Trophoblast cell (in vitro differentiated cells and primary cell): ENCODE data around the gene GRIK4.
A peak's percentile ranks its signal among the peaks of the same experiment; 100 is the strongest.

ENCODE experiments used
- DNase-seq, 2 donors: peaks; one replicate each; pipeline ENCODE4 v3.0.0-alpha.2; 2016
- H2AFZ ChIP-seq: 2 replicates; pipeline ENCODE4 v1.6.1; 2013; ENCODE audit warnings: low read length, moderate library complexity, mild to moderate bottlenecking; ENCODE audit not compliant: insufficient read depth, poor library complexity
- H2AK5ac ChIP-seq: 2 replicates; pipeline ENCODE4 v1.6.1; 2013; ENCODE audit warnings: mild to moderate bottlenecking, low read length
- H2BK120ac ChIP-seq: 2 replicates; pipeline ENCODE4 v1.6.1; 2013; ENCODE audit warnings: low read length, mild to moderate bottlenecking, moderate library complexity; ENCODE audit not compliant: insufficient read depth, poor library complexity
- H2BK12ac ChIP-seq: 2 replicates; pipeline ENCODE4 v1.6.1; 2013; ENCODE audit warnings: mild to moderate bottlenecking, low read length, moderate library complexity
- H2BK5ac ChIP-seq: 2 replicates; pipeline ENCODE4 v1.6.1; 2013; ENCODE audit warnings: low read length, low read depth, moderate library complexity, mild to moderate bottlenecking; ENCODE audit not compliant: poor library complexity
- H3K14ac ChIP-seq: 2 replicates; pipeline ENCODE4 v1.6.1; 2013; ENCODE audit warnings: mild to moderate bottlenecking, low read length
- H3K18ac ChIP-seq: 2 replicates; pipeline ENCODE4 v1.6.1; 2013; ENCODE audit warnings: mild to moderate bottlenecking, low read length
- H3K23ac ChIP-seq: 2 replicates; pipeline ENCODE4 v1.6.1; 2013; ENCODE audit warnings: low read length
- H3K27ac ChIP-seq: 2 replicates; pipeline ENCODE4 v1.5.1; 2013; ENCODE audit warnings: low read depth, mild to moderate bottlenecking, inconsistent platforms, low read length, moderate library complexity
- H3K27me3 ChIP-seq: 2 replicates; pipeline ENCODE4 v1.6.1; 2013; ENCODE audit warnings: inconsistent platforms, mild to moderate bottlenecking, low read length, moderate library complexity; ENCODE audit not compliant: insufficient read depth
- H3K36me3 ChIP-seq, 2 experiments: 1 replicate in 1 of 2; 2 replicates in 1 of 2; pipeline ENCODE4 v1.6.1; 2013; ENCODE audit warnings: low read length in 2 of 2, mild to moderate bottlenecking in 2 of 2, moderate library complexity in 1 of 2; ENCODE audit not compliant: insufficient read depth in 2 of 2, control insufficient read depth in 1 of 2
- H3K4ac ChIP-seq: 2 replicates; pipeline ENCODE4 v1.6.1; 2013; ENCODE audit warnings: low read depth, mild to moderate bottlenecking, low read length, moderate library complexity
- H3K4me1 ChIP-seq, 2 experiments: 1 replicate in 1 of 2; 2 replicates in 1 of 2; pipeline ENCODE4 v1.6.1; 2013; ENCODE audit warnings: low read length in 2 of 2, mild to moderate bottlenecking in 2 of 2, moderate library complexity in 1 of 2; ENCODE audit not compliant: insufficient read depth in 2 of 2, control insufficient read depth in 1 of 2
- H3K4me2 ChIP-seq: 2 replicates; pipeline ENCODE4 v1.6.1; 2013; ENCODE audit warnings: inconsistent platforms, mild to moderate bottlenecking, low read length, moderate library complexity
- H3K4me3 ChIP-seq: 2 replicates; pipeline ENCODE4 v1.5.1; 2013; ENCODE audit warnings: mild to moderate bottlenecking, low read depth, low read length, inconsistent platforms
- H3K79me1 ChIP-seq: one replicate; pipeline ENCODE4 v1.6.1; 2013; ENCODE audit warnings: low read length
- H3K79me2 ChIP-seq: 2 replicates; pipeline ENCODE4 v1.6.1; 2013; ENCODE audit warnings: low read length, mild to moderate bottlenecking; ENCODE audit not compliant: control insufficient read depth, insufficient read depth, poor library complexity
- H3K9ac ChIP-seq: 2 replicates; pipeline ENCODE4 v1.6.1; 2013; ENCODE audit warnings: mild to moderate bottlenecking, low read length
- H3K9me3 ChIP-seq: 2 replicates; pipeline ENCODE4 v1.6.1; 2013; ENCODE audit warnings: low read depth, mild to moderate bottlenecking, control low read depth, inconsistent platforms, low read length; ENCODE audit not compliant: insufficient read depth
- H4K12ac ChIP-seq: 2 replicates; pipeline ENCODE4 v1.6.1; 2013; ENCODE audit warnings: low read depth, mild to moderate bottlenecking, low read length, moderate library complexity
- H4K8ac ChIP-seq: 2 replicates; pipeline ENCODE4 v1.6.1; 2013; ENCODE audit warnings: low read depth, mild to moderate bottlenecking, low read length, moderate library complexity
- H4K91ac ChIP-seq: one replicate; pipeline ENCODE4 v1.6.1; 2013; ENCODE audit warnings: low read depth, mild to moderate bottlenecking, low read length, moderate library complexity
- WGBS: extraction: QIAGEN DNeasy Blood & Tissue Kit; methylation state at CpG from one replicate; pipeline ENCODE4 v1.1.7; 2013; ENCODE audit warnings: missing lambda C conversion rate; ENCODE audit not compliant: insufficient read length, insufficient coverage; ENCODE audit errors: extremely low coverage; 5-methylcytosine and 5-hydroxymethylcytosine counted together

The GRIK4 gene

DNA sequence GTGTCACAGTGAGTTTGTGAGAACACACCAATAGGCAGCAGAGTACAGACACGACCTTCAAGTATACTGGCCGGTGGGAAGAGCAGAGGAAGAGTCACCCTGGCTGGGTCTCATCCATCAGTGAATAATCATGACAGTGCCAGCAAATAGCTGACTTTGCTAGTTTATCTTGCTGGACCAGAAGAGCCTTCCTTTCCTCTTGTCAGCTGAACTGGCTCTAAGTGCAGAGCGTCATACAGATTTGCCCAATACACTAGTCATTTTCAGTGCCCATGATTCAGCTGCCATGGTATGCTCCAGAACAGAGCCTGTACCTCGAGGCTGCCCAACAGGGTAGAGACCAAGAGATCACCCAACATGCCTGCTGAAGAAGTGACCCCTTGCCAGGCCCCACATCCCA lies 429.5 kb downstream of the GRIK4 start:
- H4K12ac ChIP-seq = no peak overlapping the region
- H2BK120ac ChIP-seq = no peak overlapping the region
- H2BK5ac ChIP-seq = no peak overlapping the region
- no peak overlapping the region for H3K18ac ChIP-seq
- no peaks in the 10 kb centered on the region for H3K36me3 ChIP-seq
- peaks cover 2% of the 10 kb centered on the region for H3K9me3 ChIP-seq
- H2BK12ac ChIP-seq = no peak overlapping the region
- no peak overlapping the region for H3K4ac ChIP-seq
- no peak for DNase-seq
- H3K4me1 ChIP-seq = no peaks in the 10 kb centered on the region
- no peak overlapping the region for H2AK5ac ChIP-seq
- H4K91ac ChIP-seq = no peak overlapping the region
- H3K27ac ChIP-seq = no peak overlapping the region
- H3K23ac ChIP-seq = no peak overlapping the region
- H3K14ac ChIP-seq = no peak overlapping the region
- no peak overlapping the region for H4K8ac ChIP-seq
- no peak overlapping the region for H2AFZ ChIP-seq
- no peak overlapping the region for H3K9ac ChIP-seq
- H3K79me1 ChIP-seq = no peaks in the 10 kb centered on the region
- WGBS = no CpG with 5 or more reads among the region's 4 CpGs
- no peaks in the 10 kb centered on the region for H3K79me2 ChIP-seq
- H3K4me3 ChIP-seq = no peak overlapping the region
- no peaks in the 10 kb centered on the region for H3K27me3 ChIP-seq
- H3K4me2 ChIP-seq = no peak overlapping the region

DNA sequence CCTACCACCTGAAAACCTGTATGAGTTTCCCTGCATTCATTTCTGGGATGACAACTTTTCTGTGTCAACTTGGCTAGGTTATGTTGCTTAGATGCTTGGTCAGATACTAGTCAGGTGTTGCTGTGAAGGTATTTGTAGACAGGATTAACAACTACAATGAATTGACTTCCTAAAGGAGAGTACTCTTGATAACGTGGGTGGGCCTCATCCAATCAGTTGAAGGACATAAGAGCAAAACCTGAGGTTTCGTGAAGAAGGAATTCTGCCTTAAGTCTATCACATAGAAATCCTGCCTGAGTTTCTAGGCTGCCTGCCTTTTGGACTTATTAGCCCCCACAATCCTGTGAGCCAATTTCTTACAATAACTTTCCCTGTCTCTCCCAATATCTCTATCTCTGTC lies 431.2 kb downstream of the GRIK4 start:
- H2AFZ ChIP-seq = no peak overlapping the region
- no peaks in the 10 kb centered on the region for H3K79me1 ChIP-seq
- H3K4me3 ChIP-seq = no peak overlapping the region
- no peak overlapping the region for H4K91ac ChIP-seq
- DNase-seq = no peak
- H3K4me1 ChIP-seq = no peaks in the 10 kb centered on the region
- no peak overlapping the region for H4K8ac ChIP-seq
- H3K9me3 ChIP-seq = peaks cover 2% of the 10 kb centered on the region
- no peaks in the 10 kb centered on the region for H3K36me3 ChIP-seq
- no peak overlapping the region for H2BK12ac ChIP-seq
- no peak overlapping the region for H3K4ac ChIP-seq
- H2BK5ac ChIP-seq = no peak overlapping the region
- WGBS = no CpG with 5 or more reads among the region's 2 CpGs
- H3K9ac ChIP-seq = no peak overlapping the region
- H2AK5ac ChIP-seq = no peak overlapping the region
- no peak overlapping the region for H3K23ac ChIP-seq
- H3K14ac ChIP-seq = no peak overlapping the region
- H3K27me3 ChIP-seq = no peaks in the 10 kb centered on the region
- H4K12ac ChIP-seq = no peak overlapping the region
- H3K79me2 ChIP-seq = no peaks in the 10 kb centered on the region
- H2BK120ac ChIP-seq = no peak overlapping the region
- H3K18ac ChIP-seq = no peak overlapping the region
- H3K27ac ChIP-seq = no peak overlapping the region
- no peak overlapping the region for H3K4me2 ChIP-seq

- no peak overlapping the region for H2BK5ac ChIP-seq
- no peak overlapping the region for H2BK12ac ChIP-seq
- no peak overlapping the region for H3K27ac ChIP-seq
- H2AK5ac ChIP-seq = no peak overlapping the region
- no peak overlapping the region for H3K4me3 ChIP-seq
- H4K12ac ChIP-seq = no peak overlapping the region
- no peaks in the 10 kb centered on the region for H3K27me3 ChIP-seq
- WGBS = no CpG with 5 or more reads among the region's 5 CpGs
- no peak overlapping the region for H4K8ac ChIP-seq
- no peaks in the 10 kb centered on the region for H3K79me1 ChIP-seq
- H3K4me2 ChIP-seq = no peak overlapping the region
- DNase-seq = peak in 1 of 2 donors; percentile 7
- no peak overlapping the region for H2BK120ac ChIP-seq
- H3K4ac ChIP-seq = no peak overlapping the region
- no peaks in the 10 kb centered on the region for H3K36me3 ChIP-seq
- H2AFZ ChIP-seq = no peak overlapping the region
- no peak overlapping the region for H4K91ac ChIP-seq
- H3K18ac ChIP-seq = no peak overlapping the region
- H3K79me2 ChIP-seq = no peaks in the 10 kb centered on the region
- H3K9me3 ChIP-seq = peaks cover 2% of the 10 kb centered on the region
- H3K4me1 ChIP-seq = no peaks in the 10 kb centered on the region
- no peak overlapping the region for H3K23ac ChIP-seq
- H3K14ac ChIP-seq = no peak overlapping the region
- H3K9ac ChIP-seq = no peak overlapping the region
These were observed 433.5 kb downstream of the GRIK4 start for GRCh38 chr11:120945042-120945441.

DNA sequence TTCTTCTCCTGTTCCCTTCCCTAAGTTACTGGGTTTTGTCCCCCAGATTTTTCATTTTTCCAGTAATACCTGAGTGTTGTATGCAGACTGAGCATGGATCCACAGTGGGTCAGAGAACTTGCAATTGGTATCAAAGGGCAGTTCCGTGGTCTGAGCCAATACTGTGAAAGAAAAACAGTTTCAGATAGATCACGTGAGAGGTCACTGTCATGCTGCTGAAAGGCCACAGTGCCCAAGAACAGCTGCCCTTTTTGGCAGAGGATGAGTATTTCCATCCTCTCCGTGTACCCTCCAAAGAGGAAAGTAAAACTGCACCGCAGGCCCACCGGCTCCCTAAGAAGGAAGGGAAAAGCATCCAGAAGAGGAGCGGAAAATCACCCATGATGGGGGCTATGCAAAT lies 439.3 kb downstream of the GRIK4 start:
- H4K8ac ChIP-seq = no peak overlapping the region
- H3K4ac ChIP-seq = no peak overlapping the region
- H3K4me3 ChIP-seq = no peak overlapping the region
- H3K18ac ChIP-seq = no peak overlapping the region
- H2BK5ac ChIP-seq = no peak overlapping the region
- H2BK12ac ChIP-seq = no peak overlapping the region
- no peak for DNase-seq
- H4K91ac ChIP-seq = no peak overlapping the region
- H3K4me1 ChIP-seq = no peaks in the 10 kb centered on the region
- H3K14ac ChIP-seq = no peak overlapping the region
- no peak overlapping the region for H2AFZ ChIP-seq
- no CpG with 5 or more reads among the region's 6 CpGs for WGBS
- no peak overlapping the region for H3K27ac ChIP-seq
- H4K12ac ChIP-seq = no peak overlapping the region
- H3K9ac ChIP-seq = no peak overlapping the region
- no peak overlapping the region for H2BK120ac ChIP-seq
- H3K9me3 ChIP-seq = no peaks in the 10 kb centered on the region
- no peak overlapping the region for H3K4me2 ChIP-seq
- no peaks in the 10 kb centered on the region for H3K79me2 ChIP-seq
- H3K27me3 ChIP-seq = no peaks in the 10 kb centered on the region
- H3K36me3 ChIP-seq = no peaks in the 10 kb centered on the region
- no peaks in the 10 kb centered on the region for H3K79me1 ChIP-seq
- H2AK5ac ChIP-seq = no peak overlapping the region
- no peak overlapping the region for H3K23ac ChIP-seq
